GM12873 (cell line): ENCODE data around the gene B3GNT8.

ENCODE experiments used
- TF ChIP-seq, protein P1 (sequence below): IDR thresholded peaks from 2 replicates; pipeline ENCODE4 v1.5.1; 2012; ENCODE audit warnings: low read depth, mild to moderate bottlenecking, moderate library complexity, low read length, control low read depth; ENCODE audit not compliant: insufficient read depth; ENCODE audit errors: missing control alignments

B3GNT8 gene

GRCh38 chr19:41441321-41441945, 14.3 kb upstream of the B3GNT8 start:
- TF ChIP-seq, protein P1, sequence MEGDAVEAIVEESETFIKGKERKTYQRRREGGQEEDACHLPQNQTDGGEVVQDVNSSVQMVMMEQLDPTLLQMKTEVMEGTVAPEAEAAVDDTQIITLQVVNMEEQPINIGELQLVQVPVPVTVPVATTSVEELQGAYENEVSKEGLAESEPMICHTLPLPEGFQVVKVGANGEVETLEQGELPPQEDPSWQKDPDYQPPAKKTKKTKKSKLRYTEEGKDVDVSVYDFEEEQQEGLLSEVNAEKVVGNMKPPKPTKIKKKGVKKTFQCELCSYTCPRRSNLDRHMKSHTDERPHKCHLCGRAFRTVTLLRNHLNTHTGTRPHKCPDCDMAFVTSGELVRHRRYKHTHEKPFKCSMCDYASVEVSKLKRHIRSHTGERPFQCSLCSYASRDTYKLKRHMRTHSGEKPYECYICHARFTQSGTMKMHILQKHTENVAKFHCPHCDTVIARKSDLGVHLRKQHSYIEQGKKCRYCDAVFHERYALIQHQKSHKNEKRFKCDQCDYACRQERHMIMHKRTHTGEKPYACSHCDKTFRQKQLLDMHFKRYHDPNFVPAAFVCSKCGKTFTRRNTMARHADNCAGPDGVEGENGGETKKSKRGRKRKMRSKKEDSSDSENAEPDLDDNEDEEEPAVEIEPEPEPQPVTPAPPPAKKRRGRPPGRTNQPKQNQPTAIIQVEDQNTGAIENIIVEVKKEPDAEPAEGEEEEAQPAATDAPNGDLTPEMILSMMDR = no peak

- TF ChIP-seq, protein P1 = peak; percentile 67
Measured at GRCh38 chr19:41439441-41440222, 12.5 kb upstream of the B3GNT8 start, which contains the start of gene DMAC2. Gene DMAC2 (minus strand): TSS chr19:41439912. CDS start chr19:41439899, 13 bp downstream.

- TF ChIP-seq, protein P1 = no peak
Measured at GRCh38 chr19:41437944-41438574, 10.9 kb upstream of the B3GNT8 start.

DNA sequence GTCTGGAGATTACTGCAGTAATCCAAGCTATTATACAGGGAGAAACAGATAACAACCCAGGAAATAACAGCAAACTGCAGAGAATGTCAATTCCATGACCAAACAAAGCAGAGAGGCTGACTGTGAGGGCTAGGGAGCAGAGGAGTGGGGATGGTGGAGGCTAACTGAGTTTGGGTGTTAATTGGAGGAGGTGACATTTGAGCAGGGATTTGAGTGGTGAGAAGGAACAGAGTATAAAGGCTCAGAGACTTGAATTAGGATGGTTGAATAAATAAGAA, 9.4 kb upstream of the B3GNT8 start:
- TF ChIP-seq, protein P1 = no peak

- TF ChIP-seq, protein P1 = no peak
Measured at GRCh38 chr19:41435936-41436673, 8.9 kb upstream of the B3GNT8 start.

- TF ChIP-seq, protein P1 = no peak
Measured at GRCh38 chr19:41434450-41434849, 7.3 kb upstream of the B3GNT8 start.

- TF ChIP-seq, protein P1 = no peak
Measured at GRCh38 chr19:41433171-41433570, 6.0 kb upstream of the B3GNT8 start.
